HG03097 (cell line): ENCODE measurements around the gene PIR.

Source experiments
- ATAC-seq: cut with Tn5 transposase; IDR thresholded peaks from one replicate; pipeline ENCODE4 v1.9.1; 2021; ENCODE audit not compliant: unreplicated experiment, low FRiP score

The PIR gene

GRCh38 chrX:15492469-15492868, 664 bp downstream of the PIR start:
- no peak for ATAC-seq

- ATAC-seq: no peak
Observed at GRCh38 chrX:15483891-15484290, 9.2 kb downstream of the PIR start.

GRCh38 chrX:15475486-15475885, 17.6 kb downstream of the PIR start:
- no peak for ATAC-seq

- no peak for ATAC-seq
Observed at GRCh38 chrX:15475021-15475420, 18.1 kb downstream of the PIR start.

- no peak for ATAC-seq
Observed at GRCh38 chrX:15474028-15474427, 19.1 kb downstream of the PIR start.

GRCh38 chrX:15472531-15472930, 20.6 kb downstream of the PIR start:
- no peak for ATAC-seq

- ATAC-seq: no peak
Observed at GRCh38 chrX:15471028-15471427, 22.1 kb downstream of the PIR start.

GRCh38 chrX:15469613-15470012, 23.5 kb downstream of the PIR start:
- ATAC-seq: no peak

- no peak for ATAC-seq
Observed at GRCh38 chrX:15468036-15468435, 25.1 kb downstream of the PIR start.

GRCh38 chrX:15465896-15466651, 27.1 kb downstream of the PIR start:
- no peak for ATAC-seq

GRCh38 chrX:15465347-15465746, 27.8 kb downstream of the PIR start:
- ATAC-seq: no peak

GRCh38 chrX:15464704-15465103, 28.4 kb downstream of the PIR start:
- no peak for ATAC-seq

GRCh38 chrX:15451913-15452312, 41.2 kb downstream of the PIR start:
- ATAC-seq: no peak

- ATAC-seq: no peak
Observed at GRCh38 chrX:15448010-15448639, 45.0 kb downstream of the PIR start.

- no peak for ATAC-seq
Observed at GRCh38 chrX:15441464-15441863, 51.7 kb downstream of the PIR start.

- ATAC-seq: no peak
Observed at GRCh38 chrX:15438332-15438731, 54.8 kb downstream of the PIR start.

GRCh38 chrX:15437724-15438123, 55.4 kb downstream of the PIR start:
- no peak for ATAC-seq

- no peak for ATAC-seq
Observed at GRCh38 chrX:15435836-15436619, 57.1 kb downstream of the PIR start.

GRCh38 chrX:15434205-15434604, 58.9 kb downstream of the PIR start:
- no peak for ATAC-seq

- ATAC-seq: no peak
Observed at GRCh38 chrX:15430584-15430983, 62.5 kb downstream of the PIR start.

- no peak for ATAC-seq
Observed at GRCh38 chrX:15430076-15430475, 63.1 kb downstream of the PIR start.

- no peak for ATAC-seq
Observed at GRCh38 chrX:15425024-15425423, 68.1 kb downstream of the PIR start.
